GM19099 (cell line): ENCODE data around the gene PSME3IP1.

ENCODE experiments used
- POLR2A ChIP-seq: IDR thresholded peaks from 3 replicates; pipeline ENCODE4 v1.6.1; 2011; ENCODE audit warnings: low read depth; ENCODE audit not compliant: insufficient read length; ENCODE audit errors: extremely low read depth

Gene PSME3IP1

DNA sequence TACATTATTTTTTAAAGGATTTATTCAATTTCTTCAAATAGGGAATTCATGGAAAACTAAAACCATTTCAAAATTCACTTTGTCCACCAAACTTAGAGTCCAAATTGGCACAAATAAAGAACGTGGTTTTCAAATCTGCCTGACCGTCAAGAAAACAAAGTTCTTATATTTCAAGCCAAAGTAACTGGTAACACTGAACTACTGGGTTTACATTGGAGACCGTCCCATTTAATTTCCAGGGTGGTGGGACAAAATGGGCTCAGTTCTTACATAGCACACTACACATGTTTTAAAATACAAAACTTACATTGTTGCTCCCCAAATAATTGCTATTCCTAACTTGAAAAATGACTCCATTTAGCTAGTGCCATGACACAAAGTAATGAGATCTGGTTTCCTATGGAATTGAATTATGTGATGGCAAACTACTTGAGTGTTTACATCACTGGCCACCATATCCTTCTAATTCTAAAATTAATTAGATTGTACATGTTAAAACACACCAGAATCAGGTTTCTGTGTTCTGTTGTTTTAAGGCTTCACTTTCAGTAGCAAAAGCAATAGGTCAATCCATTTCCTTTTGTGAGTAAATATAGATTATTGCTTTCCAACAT, 6.5 kb downstream of the PSME3IP1 start:
- TF ChIP-seq POLR2A: no peak

- TF ChIP-seq POLR2A: no peak
Measured at GRCh38 chr16:57178793-57179212, 7.0 kb downstream of the PSME3IP1 start.

- TF ChIP-seq POLR2A: no peak
Measured at GRCh38 chr16:57178196-57178595, 7.6 kb downstream of the PSME3IP1 start.

- TF ChIP-seq POLR2A: no peak
Measured at GRCh38 chr16:57175896-57176295, 9.9 kb downstream of the PSME3IP1 start.

DNA sequence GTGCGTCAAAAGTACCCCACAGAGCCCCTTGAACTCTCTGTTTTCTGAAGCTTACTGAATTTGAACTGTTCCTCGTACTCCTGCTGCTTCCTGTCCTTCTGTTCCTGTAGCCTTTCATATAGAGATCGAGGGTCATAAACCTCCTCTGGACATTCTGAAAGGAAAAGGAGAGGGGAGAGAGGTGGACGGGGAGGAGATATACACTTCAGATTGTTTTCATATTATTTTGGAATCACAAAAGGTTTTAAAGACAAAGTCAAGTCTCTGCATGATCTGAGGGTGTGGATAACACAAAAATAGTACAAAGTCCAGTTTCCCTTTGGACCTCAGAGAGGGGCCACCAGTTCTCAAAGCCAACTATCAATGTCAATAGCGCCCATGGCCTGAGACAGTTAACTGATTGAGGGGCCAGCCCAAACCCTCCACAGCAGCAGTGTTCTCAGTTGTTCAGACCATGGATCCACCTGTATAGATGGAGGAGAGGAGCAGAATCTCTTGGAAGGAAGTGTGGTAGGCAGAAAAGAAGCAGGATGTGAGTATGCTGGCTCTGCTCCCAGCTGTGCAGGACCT, 13.0 kb downstream of the PSME3IP1 start:
- TF ChIP-seq POLR2A: no peak

DNA sequence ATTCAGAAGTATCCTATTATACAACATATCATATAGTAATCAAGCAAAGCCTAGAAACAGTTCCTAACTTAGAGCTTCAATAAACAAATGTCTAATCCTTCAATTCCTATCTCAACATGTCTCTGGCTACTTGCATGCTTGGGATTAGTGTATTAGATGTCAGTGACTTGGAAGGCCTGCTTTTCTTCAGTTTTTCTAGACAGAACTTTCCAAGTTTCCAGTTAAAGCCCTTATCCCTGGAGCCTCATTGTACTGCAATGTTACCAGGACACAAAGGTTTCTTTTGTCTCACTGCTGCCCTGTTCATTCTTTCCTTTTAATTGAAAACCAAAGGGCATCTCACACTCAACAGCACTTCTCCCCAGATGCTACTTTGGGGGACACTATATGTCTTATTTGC, 16.5 kb downstream of the PSME3IP1 start:
- TF ChIP-seq POLR2A: no peak

DNA sequence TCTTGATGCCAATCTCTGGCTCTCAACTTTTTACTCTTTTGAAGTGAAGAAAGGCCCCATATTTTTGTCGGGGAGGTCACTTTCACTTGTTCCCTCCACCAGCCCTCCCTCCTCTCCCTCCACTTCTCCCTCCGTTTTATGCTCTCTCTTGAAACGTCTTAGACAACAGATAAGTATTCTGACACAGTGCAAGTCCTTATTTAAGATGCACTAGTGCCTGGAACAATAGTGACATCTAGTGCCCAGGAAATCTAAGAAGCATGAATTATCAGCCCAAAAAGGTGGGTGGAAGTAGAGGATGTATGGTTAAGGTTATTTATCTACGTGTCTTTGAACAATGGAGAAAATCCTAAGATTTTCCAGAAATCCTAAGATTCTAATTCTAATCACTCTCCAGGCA, 17.9 kb downstream of the PSME3IP1 start:
- no peak for TF ChIP-seq POLR2A

GRCh38 chr16:57167538-57167937, 18.3 kb downstream of the PSME3IP1 start:
- no peak for TF ChIP-seq POLR2A

DNA sequence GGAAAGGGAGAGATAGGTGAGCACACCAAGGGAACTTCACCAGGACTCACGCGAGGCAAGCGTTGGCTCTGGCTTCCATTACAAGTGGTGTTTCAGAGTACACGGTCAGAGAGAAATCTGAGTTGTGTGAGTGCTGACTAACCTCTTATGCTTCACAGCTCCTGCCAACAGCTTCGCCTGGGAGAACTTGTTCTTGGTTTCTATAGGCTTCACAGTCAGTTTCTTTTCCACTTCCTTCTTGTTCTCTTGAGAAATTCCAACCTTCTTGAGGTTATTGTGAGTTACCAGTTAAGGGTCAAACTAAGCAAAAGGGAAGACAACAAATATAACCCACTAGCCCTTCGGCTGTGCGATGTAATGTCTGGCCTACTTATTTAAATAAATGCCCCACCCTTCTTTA, 18.9 kb downstream of the PSME3IP1 start:
- no peak for TF ChIP-seq POLR2A

DNA sequence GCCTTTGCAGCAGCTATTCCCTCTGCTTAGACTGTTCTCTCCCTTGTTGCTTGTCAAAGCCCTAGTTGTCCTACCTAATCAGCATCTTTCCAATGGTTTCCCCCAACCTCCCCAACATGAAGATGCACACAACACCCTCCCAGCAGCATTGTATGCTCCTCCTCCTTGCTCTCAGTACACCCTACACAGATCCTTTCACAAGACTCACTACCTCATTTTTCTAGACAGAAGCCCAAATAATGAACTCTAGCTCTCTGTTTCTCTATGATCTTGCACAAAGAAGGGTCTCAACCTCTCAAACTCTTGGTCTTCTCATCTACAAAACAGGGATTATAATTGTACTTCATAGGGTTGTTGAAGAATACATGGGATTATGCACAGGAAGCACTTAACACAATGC, 19.4 kb downstream of the PSME3IP1 start:
- TF ChIP-seq POLR2A: no peak

- no peak for TF ChIP-seq POLR2A
Measured at GRCh38 chr16:57165938-57166337, 19.9 kb downstream of the PSME3IP1 start.

GRCh38 chr16:57165483-57165882, 20.4 kb downstream of the PSME3IP1 start:
- TF ChIP-seq POLR2A: no peak

DNA sequence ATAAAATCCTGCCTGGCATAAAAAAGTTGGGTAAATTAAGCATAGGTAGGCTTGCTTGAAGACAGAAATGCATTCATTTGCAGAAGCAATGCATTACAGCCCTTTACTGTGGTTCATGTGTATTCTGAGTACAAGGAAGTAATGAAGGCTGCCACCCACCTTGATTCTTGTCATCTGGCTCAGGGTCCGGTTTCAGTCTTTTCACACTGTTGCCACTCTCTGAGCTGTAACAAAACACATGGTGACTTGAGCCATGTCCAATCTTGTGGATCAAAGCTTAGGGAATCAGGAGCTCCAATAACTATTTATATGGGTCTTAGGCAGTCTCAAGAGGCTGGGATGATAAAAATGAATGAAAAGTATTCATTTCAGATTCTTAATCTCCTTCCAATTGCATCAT, 22.0 kb downstream of the PSME3IP1 start:
- TF ChIP-seq POLR2A: no peak

- no peak for TF ChIP-seq POLR2A
Measured at GRCh38 chr16:57159447-57159846, 26.4 kb downstream of the PSME3IP1 start.

GRCh38 chr16:57157533-57157932, 28.3 kb downstream of the PSME3IP1 start:
- no peak for TF ChIP-seq POLR2A

DNA sequence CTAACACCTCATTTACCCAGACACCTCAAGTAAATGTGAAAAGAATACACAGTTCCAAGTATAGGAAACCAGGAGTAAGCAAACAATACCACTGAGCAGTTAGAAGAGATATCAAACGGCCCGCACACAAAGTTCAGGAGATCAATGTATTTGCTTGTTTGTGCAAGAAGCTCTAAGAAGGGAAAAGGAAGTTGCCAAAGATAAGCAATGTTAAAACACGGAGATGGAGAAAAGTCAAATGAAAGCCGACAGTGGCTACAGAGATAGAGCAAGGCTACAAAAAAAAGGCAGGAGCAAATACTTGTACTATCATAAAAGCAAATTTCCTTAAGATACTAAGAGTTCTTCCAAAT, 29.5 kb downstream of the PSME3IP1 start:
- TF ChIP-seq POLR2A: no peak
